C4-2B (cell line): ENCODE data around the gene MGST2.

Source experiments
- CTCF ChIP-seq: fragments of 450-650 bp; conservative IDR thresholded peaks from 2 replicates; pipeline ENCODE4 v1.5.1; 2017; ENCODE audit warnings: mild to moderate bottlenecking
- ZFX ChIP-seq: fragments of 450-650 bp; IDR thresholded peaks from 2 replicates; pipeline ENCODE4 v1.6.1; 2017

- TF ChIP-seq CTCF (no peak), ZFX (no peak)
These were observed 36.0 kb upstream of the MGST2 start for GRCh38 chr4:139629436-139630125.
